H1 (cell line): ENCODE data around the gene GNB1. TPM values are rescaled to one million over a fixed set of nuclear protein-coding genes. Genes with fewer than 3 reads are reported as not detected.

Experiments
- ASH2L ChIP-seq: fragments of 200-600, 300-600 bp; sonication (generic); IDR thresholded peaks from one replicate; pipeline ENCODE4 v1.7.1; 2017; ENCODE audit warnings: low read length
- GTF2F1 ChIP-seq: IDR thresholded peaks from 2 replicates; pipeline ENCODE4 v1.6.1; 2012; ENCODE audit warnings: low read depth, low read length, improper control_type of control experiment, borderline replicate concordance
- NANOG ChIP-seq: IDR thresholded peaks from 2 replicates; pipeline ENCODE4 v1.6.1; 2011; ENCODE audit warnings: low read length, low read depth, mild to moderate bottlenecking, inconsistent platforms; ENCODE audit not compliant: insufficient read depth, poor library complexity, severe bottlenecking
- NRF1 ChIP-seq: IDR thresholded peaks from 2 replicates; pipeline ENCODE4 v1.6.1; 2011; ENCODE audit warnings: mild to moderate bottlenecking, low read depth, low read length, improper control_type of control experiment
- POLR2AphosphoS5 ChIP-seq: IDR thresholded peaks from 2 replicates; pipeline ENCODE4 v1.6.1; 2011; ENCODE audit warnings: low read depth, low read length
- RAD21 ChIP-seq, 2 experiments: IDR thresholded peaks in 1 of 2; conservative IDR thresholded peaks in 1 of 2; 2 replicates each; pipeline ENCODE4 v1.6.1; 2011; ENCODE audit warnings: low read depth in 2 of 2, low read length in 2 of 2, improper control_type of control experiment in 1 of 2, inconsistent platforms in 1 of 2, mild to moderate bottlenecking in 1 of 2, moderate library complexity in 1 of 2
- polyA plus RNA-seq, 7 experiments: library from polyadenylated mRNA; depleted of rRNA in 3 of 7; stranded (reverse) in 5 of 7; unstranded in 2 of 7; fragments of >200 nt in 5 of 7; fragments of 200-250 nt in 2 of 7; gene quantifications; 1 replicate in 5 of 7; 2 replicates in 1 of 7; 4 replicates in 1 of 7; pipeline versions ENCODE4 v1.2.1 to v1.2.3, GENCODE V29; 2011 to 2013; ENCODE audit warnings: missing spikeins in 2 of 7, mixed read lengths in 2 of 7
- total RNA-seq: library from RNA; stranded (reverse); fragmentation: NEBNext Ultra II Directional; extraction: Animal tissue kit (Norgen Biotek cat#: 25700); gene quantifications from 2 replicates; pipeline ENCODE4 v1.2.1, GENCODE V29; 2021
- TF ChIP-seq, protein P1 (sequence below): fragments of 300-600 bp; sonication (generic); IDR thresholded peaks from 2 replicates; pipeline ENCODE4 v1.7.1; 2012; ENCODE audit warnings: low read length, moderate library complexity, mild to moderate bottlenecking, inconsistent platforms; ENCODE audit not compliant: insufficient replicate concordance

GNB1 gene
- total and polyA plus RNA-seq, 2 of the 8 experiments (the other 6 are each of a cell fraction or from before 2014, with no cell fraction given) = 343 to 382 TPM

- TF ChIP-seq POLR2AphosphoS5 (no peak), GTF2F1 (no peak), RAD21 (IDR thresholded peaks at IDR 0.05 in 1 of 2, conservative IDR thresholded peaks at IDR 0.05 in 1 of 2; ENCODE audit: low read depth in 2 of 2, low read length in 2 of 2) (no peak), ASH2L (no peak), NANOG (no peak), NRF1 (no peak)
- TF ChIP-seq, protein P1, sequence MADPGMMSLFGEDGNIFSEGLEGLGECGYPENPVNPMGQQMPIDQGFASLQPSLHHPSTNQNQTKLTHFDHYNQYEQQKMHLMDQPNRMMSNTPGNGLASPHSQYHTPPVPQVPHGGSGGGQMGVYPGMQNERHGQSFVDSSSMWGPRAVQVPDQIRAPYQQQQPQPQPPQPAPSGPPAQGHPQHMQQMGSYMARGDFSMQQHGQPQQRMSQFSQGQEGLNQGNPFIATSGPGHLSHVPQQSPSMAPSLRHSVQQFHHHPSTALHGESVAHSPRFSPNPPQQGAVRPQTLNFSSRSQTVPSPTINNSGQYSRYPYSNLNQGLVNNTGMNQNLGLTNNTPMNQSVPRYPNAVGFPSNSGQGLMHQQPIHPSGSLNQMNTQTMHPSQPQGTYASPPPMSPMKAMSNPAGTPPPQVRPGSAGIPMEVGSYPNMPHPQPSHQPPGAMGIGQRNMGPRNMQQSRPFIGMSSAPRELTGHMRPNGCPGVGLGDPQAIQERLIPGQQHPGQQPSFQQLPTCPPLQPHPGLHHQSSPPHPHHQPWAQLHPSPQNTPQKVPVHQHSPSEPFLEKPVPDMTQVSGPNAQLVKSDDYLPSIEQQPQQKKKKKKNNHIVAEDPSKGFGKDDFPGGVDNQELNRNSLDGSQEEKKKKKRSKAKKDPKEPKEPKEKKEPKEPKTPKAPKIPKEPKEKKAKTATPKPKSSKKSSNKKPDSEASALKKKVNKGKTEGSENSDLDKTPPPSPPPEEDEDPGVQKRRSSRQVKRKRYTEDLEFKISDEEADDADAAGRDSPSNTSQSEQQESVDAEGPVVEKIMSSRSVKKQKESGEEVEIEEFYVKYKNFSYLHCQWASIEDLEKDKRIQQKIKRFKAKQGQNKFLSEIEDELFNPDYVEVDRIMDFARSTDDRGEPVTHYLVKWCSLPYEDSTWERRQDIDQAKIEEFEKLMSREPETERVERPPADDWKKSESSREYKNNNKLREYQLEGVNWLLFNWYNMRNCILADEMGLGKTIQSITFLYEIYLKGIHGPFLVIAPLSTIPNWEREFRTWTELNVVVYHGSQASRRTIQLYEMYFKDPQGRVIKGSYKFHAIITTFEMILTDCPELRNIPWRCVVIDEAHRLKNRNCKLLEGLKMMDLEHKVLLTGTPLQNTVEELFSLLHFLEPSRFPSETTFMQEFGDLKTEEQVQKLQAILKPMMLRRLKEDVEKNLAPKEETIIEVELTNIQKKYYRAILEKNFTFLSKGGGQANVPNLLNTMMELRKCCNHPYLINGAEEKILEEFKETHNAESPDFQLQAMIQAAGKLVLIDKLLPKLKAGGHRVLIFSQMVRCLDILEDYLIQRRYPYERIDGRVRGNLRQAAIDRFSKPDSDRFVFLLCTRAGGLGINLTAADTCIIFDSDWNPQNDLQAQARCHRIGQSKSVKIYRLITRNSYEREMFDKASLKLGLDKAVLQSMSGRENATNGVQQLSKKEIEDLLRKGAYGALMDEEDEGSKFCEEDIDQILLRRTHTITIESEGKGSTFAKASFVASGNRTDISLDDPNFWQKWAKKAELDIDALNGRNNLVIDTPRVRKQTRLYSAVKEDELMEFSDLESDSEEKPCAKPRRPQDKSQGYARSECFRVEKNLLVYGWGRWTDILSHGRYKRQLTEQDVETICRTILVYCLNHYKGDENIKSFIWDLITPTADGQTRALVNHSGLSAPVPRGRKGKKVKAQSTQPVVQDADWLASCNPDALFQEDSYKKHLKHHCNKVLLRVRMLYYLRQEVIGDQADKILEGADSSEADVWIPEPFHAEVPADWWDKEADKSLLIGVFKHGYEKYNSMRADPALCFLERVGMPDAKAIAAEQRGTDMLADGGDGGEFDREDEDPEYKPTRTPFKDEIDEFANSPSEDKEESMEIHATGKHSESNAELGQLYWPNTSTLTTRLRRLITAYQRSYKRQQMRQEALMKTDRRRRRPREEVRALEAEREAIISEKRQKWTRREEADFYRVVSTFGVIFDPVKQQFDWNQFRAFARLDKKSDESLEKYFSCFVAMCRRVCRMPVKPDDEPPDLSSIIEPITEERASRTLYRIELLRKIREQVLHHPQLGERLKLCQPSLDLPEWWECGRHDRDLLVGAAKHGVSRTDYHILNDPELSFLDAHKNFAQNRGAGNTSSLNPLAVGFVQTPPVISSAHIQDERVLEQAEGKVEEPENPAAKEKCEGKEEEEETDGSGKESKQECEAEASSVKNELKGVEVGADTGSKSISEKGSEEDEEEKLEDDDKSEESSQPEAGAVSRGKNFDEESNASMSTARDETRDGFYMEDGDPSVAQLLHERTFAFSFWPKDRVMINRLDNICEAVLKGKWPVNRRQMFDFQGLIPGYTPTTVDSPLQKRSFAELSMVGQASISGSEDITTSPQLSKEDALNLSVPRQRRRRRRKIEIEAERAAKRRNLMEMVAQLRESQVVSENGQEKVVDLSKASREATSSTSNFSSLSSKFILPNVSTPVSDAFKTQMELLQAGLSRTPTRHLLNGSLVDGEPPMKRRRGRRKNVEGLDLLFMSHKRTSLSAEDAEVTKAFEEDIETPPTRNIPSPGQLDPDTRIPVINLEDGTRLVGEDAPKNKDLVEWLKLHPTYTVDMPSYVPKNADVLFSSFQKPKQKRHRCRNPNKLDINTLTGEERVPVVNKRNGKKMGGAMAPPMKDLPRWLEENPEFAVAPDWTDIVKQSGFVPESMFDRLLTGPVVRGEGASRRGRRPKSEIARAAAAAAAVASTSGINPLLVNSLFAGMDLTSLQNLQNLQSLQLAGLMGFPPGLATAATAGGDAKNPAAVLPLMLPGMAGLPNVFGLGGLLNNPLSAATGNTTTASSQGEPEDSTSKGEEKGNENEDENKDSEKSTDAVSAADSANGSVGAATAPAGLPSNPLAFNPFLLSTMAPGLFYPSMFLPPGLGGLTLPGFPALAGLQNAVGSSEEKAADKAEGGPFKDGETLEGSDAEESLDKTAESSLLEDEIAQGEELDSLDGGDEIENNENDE = no peak
- TF ChIP-seq, all 59 proteins: peak for 0
Measured at GRCh38 chr1:1819762-1820161, 71.1 kb downstream of the GNB1 start (continued).
